Kidney capillary endothelial cell (primary cell): ENCODE data around the gene GALNT16.
A peak's percentile ranks its signal among the peaks of the same experiment; 100 is the strongest.
"Not testable (repeated sequence)": the region's sequence is repeated elsewhere in the genome, so short reads cannot be mapped to it uniquely, and the experiment has no call there.

Source experiments
- DNase-seq: peaks from one replicate; pipeline ENCODE4 v3.0.0-alpha.2; 2018; ENCODE audit warnings: low spot score

GALNT16 gene

DNA sequence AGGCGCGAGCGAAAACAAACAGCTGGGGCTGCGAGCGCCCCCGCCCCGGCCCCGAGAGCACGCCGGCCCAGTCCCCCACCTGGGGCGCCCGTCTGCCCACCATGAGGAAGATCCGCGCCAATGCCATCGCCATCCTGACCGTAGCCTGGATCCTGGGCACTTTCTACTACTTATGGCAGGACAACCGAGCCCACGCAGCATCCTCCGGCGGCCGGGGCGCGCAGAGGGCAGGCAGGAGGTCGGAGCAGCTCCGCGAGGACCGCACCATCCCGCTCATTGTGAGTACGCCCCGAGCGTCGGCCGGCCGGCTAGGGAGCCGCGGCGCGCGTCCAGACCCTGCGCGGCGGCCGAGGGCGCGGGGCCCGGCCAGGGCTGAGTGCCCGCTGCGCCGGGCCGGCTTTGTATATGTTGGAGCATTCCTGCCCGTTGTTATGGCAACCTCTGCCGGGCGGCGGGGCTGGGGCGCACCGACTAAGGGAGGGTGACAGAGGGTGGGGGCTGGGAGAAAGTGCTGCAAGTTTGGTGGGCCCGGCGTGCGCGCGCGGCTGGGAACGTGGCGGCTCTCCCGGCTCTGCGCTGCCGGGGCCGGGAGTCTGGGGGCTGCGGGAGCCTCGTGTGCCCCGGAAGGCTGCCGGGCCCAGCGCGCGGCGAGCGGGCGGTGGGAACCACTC is 367 bp downstream of the GALNT16 start:
- no peak for DNase-seq

DNA sequence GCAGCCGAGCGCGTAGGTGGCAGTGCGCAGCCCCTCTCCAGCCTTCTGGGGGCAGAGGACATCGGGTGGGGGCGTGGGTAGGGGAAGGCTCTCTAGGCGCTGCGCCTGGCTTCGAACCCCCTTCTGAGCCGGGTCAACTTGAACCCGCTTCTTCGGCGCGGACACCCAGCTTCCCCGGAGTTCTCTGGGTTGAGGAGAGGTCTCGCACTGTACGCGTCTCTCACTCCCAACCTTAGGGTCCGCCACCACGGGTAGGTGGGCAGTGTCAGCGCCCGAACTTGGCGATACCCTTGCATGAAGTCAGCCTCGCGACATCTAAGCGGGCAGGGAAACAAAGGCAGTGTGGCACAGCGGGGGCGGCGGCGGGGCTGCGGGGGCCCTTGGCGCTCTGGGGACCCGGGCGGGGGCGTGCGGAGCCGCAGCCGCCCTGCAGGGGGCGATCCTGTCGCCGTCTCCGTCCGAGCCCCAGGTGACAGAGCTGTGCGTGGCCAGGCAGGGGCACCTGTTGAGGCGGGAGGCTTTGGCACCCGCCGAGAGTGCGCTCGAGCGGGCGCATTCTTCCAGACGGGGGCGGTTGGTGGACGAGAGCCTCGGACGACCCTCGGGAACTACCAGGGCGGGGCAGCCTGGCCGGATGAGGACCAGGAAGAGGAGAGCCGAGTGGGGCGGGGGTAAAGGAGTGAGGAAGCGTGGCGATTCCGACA is 1.1 kb downstream of the GALNT16 start:
- no peak for DNase-seq

DNA sequence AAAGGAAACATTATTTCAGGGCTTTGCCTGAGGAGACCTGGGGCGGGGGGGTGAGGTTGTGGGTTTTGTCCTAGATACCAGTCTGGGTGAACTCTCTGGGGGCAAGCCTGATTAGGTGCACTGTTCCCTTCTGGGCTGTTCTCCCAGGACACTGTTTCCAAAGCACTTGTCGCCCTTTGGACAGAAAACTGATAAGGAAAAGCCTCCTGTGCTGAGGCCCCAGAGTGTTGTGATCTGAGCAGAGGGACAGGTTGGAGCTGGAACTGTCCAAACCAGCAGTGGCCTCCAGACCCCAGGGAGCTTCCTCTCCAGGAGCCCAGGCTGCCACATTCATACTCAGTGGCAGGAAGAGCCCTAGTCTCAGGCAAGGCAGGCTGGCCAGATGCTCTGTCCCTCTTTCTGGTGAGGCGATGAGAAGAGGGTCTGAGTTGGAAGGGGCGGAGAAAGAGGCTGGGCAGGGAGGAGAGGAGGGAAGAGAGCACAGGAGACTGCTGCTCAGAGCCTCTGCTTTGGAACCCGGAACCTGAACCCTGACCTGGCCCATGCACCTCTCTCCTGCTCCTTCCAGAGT is 1.9 kb downstream of the GALNT16 start:
- DNase-seq = no peak

DNA sequence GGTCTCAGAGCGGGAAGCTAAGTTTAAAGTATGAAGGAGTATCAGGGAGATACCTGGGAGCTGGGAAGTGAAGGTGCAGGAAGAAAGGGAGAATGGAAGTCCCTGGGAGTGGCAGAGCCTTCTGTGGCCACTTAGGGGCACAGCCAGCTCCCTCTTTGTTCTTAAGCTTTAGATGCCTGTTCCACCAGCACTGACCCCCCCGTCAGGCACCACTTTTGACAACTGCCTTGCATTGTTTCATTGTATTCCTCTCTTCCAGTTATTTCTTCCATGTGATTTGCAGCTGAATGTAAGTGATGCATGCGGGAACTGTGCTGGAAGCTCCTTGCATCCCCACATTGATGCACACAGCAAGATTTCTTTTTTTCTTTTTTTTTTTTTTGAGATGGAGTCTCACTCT is 2.6 kb downstream of the GALNT16 start:
- no peak for DNase-seq

DNA sequence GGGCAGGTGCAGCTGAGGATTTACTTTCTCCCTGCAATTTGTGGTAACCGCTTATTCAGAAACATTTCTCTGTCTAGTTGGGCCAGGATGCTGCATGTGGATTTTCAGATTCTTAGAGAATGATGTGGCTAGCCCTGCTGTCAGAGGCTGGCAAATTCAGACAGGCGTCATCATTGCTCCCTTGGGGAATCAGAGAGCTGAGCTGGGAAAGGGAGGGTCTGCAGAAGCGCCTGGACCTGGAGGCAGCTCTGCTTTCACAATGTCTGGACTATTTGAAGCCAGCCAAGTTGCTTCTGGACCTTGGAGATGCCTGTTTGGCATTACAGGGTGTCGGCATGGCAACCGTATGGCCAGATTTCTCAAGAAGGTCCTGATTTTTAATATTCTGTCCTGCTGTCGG is 3.4 kb downstream of the GALNT16 start:
- peak; percentile 46 for DNase-seq

DNA sequence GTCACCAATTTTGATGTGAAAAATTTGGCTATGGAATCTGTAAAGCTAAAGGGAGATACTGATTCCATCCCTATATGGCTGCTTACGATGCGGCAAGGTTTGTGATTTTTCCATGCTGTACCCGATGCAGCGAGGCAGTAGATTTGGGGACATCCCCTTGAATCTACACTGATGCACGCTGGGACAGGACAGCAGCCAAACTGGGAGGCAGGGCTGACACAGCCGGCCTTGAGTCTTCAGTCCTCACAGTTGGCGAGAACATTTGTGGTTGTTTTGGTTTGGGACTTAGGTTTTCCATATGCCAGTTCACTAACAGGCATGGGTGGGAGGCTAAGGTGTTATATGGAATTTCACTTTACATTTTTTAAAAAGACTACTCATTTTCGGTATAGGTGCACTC is 3.8 kb downstream of the GALNT16 start:
- DNase-seq = no peak

DNA sequence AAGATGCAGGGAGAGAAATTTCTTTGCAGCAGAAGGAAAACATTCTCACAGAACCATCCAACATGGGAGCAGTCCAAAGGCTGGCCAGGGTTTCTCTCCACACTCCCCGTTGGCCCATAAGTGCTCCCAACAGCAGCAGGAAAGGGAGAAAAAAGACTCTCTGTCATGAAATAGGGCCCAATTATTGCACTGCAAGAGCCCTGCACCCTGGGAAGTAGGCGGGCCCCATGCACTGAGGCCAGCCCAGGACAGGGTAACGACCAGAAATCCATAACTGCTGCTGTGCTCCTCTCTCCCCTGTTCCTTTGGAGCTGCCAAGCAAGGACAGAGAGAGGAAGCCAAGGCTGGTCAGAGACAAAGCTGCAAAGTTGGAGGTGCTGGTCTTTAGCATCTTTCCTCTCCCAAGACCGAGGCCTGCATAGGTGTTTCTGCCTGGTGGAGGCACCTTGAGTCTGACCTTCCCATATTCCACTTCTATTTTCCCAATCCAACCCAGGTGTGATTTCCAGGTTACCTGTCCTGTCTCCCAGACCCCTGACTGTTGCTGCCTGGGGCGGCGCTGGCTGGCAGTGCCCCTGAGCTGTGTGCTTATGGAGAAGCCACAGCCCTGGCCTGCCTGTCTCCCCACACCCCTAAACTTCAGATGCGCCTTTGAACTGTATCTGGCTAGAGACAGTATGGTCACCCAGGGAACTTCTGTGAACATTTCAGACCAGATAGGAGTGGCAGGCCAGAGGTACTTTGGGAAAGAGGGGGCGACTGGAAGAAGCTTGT is 6.8 kb downstream of the GALNT16 start:
- no peak for DNase-seq

DNA sequence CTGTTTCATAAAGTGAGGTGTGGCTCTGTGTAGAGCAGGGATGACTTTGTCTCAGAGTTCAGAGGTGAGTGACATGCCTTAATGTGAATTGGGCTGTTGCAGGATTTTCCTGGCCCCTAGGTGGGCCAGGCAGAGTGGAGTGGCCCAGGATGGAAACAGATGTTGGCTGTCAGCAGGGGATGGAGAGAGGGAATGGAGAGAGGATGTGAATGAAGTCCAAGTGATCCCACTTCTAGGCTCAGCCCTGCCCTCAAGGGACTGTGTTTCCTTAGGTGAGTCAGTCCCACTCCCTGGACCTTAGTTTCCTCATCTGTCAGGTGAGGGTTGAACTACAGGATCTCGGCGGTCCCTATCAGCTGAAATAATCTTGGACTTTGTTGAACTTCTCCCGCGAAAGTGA is 7.5 kb downstream of the GALNT16 start:
- no peak for DNase-seq

DNA sequence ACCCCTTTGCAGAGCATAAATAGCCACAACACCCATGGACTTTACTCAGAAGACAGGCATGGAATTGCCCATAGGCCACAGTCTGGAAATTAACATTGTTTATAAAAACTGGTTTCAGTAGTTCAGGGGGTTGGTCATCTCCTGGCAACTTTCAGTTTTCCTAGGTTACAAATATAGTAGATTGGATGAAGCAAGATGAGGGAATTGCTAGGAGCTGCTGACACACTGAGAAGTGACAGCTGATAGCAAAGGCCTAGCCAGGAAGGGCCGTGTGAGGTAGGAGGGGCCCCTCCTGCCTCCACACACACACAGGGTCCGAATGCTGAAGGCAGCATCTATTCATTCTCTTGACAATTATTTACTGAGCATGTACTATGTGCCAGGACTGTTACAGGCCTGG is 8.3 kb downstream of the GALNT16 start:
- DNase-seq = no peak

DNA sequence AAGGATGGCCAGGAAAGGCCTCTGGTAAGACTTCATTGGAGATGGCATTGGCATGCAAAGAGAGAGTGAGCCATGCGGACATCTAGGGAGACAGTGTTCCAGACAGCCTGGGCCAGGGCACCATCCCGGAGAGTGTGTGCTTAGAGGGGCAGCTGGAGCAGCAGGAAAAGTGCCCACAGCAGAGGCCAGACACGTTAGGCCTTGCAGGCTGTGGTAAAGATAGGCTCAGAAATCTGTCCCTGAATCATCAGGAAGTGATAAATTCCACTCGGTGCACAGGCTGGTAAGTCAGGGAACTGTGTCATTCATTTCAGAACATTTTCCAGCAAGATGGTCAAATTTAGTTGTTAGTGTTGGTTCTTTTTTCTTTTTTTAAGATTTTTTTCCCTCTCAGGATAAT is 8.8 kb downstream of the GALNT16 start:
- peak; percentile 78 for DNase-seq

DNA sequence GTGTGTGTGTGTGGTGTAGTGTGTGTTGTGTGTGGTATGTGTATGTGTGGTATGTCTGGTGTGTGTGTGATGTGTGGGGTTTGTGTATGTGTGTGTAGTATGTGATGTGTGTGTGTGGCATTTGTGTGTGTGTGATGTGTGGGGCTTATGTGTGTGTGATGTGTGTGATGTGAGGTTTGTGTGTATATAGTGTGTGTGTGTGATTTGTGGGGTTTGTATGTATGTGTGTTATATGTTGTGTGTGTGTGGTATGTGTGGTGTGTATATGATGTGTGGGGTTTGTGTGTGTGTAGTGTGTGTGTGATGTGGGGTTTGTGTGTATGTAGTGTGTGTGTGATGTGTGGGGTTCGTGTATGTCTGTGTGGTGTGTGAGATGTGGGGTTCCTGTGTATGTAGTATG is 9.4 kb downstream of the GALNT16 start:
- no peak for DNase-seq

DNA sequence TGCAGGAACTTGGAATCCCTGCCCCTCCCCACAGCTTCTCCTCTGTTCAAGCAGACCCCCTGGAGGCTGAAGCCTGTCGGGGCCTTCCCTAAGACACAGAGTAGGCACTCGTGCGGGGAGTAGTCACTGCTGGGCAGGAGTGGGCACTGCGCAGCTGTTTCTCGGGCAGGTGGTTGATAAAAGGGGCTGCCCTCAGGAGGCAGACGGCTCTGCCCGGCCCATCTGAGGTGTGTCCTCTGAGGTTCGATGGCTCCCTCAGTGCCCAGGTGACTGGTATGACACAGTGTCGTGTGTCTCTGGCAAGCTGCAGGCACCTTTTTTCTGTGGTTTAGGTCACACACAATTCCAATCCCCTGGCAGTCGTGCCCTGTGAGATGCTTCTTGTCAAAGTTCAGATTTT is 10.1 kb downstream of the GALNT16 start:
- DNase-seq = no peak

DNA sequence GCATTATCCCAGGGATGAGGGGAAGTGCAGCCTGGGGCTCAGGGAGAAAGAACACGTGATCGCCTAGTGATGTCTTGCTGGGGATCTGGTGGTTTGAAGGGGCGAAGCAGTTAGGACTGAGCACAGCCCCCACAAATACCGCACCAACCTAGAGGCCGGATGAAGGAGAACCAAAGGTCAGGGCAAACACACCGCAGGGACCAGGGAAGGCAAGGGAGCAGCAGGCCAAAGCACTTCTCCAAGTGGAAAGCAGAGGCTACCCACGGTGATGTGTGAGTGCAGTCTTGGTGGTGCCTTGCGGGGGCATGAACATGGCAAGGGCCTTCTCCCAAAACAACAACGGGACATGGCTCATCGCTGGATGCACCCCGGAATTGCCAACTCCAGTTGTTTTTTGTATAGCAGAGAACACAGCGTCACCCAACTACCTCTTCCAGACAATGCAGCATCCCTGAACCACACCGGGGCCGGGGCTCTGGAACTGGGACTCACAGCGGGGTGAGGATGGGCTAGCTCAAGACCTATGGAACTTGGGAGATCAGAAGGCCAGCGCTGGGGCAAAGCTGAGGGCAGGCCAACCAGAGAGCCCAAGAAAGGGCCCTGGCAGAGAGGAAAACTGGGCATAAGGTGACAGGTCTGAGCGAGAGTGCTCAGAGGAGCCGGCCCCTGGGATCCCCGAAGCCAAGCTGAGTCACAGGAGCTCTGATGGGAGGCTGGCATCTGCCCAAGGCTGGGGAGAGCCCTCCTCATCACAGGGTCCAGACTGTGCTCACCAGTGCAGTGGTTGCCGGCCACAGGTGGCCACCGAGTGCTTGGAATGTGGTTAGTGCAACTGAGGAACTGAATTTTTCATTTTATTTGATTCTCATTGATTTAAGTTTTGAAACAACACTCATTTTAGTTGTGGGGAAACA is 11.1 kb downstream of the GALNT16 start:
- DNase-seq = no peak

DNA sequence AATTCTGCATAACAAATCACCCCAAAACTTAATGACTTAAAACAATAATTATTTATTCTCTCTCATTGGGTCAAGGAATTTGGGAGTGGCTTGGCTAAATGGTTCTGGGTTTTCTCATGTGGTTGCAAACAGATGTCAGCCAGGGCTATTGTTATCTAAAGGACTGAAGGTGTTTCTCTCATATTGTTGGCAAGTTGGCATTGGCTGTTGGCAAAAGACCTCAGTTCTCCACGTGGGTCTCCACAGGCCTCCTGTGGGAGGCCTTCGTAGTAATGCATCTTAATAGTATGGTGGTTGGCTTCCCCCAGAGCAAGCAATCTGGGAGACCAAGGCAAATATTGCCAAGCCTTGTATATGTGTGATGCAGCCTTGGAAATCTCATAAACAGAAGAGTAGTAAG is 14.4 kb downstream of the GALNT16 start:
- DNase-seq = no peak

DNA sequence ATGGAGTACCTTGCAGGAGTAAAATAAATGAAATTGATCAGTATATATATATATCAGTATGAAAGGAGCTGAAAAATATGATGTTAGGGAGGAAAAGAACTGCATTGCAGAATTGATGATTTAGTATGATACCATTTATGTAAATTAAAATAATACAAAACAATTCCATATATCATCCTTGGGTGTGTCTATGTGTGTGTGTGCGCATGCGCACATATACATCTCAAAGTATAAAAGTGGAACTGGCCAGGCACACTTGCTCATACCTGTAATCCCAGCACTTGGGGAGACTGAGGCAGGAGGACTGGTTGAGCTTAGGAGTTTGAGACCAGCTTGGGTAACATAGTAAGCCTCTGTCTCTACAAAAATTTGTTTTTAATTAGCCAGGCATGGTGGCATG is 15.4 kb downstream of the GALNT16 start:
- no peak for DNase-seq

DNA sequence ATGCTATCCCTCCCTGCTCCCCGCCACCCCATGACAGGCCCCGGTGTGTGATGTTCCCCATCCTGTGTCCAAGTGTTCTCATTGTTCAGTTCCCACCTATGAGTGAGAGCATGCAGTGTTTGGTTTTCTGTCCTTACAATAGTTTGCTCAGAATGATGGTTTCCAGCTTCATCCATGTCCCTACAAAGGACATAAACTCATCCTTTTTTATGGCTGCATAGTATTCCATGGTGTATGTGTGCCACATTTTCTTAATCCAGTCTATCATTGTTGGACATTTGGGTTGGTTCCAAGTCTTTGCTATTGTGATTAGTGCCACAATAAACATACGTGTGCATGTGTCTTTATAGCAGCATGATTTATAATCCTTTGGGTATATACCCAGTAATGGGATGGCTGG is 17.4 kb downstream of the GALNT16 start:
- DNase-seq = not testable (repeated sequence)

DNA sequence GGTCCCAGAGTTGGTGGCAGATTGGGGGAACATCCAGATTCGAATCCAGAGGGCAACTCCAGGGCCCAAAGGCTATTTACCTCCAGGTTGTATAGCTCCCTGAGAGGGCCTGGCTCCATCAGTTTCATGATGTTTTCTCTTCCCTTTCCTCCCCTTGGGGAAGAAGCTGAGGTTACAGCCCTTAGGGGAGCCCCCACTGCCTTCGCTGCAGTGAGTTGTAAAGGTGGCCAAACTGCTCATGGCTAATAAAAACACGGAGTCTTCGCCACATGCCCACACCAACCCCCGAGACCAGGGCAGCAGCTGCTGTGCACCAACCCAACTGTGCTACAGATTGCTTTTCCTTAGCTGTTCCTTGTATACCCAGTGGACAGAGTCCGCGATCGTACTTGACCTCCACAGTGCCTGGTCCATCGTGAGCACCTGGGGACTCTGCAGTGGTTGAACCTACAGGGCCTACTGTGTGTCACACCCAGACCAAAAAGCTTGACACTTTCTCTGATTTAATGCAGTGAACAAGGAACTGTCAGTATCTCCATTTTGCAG is 20.9 kb downstream of the GALNT16 start:
- DNase-seq = no peak

DNA sequence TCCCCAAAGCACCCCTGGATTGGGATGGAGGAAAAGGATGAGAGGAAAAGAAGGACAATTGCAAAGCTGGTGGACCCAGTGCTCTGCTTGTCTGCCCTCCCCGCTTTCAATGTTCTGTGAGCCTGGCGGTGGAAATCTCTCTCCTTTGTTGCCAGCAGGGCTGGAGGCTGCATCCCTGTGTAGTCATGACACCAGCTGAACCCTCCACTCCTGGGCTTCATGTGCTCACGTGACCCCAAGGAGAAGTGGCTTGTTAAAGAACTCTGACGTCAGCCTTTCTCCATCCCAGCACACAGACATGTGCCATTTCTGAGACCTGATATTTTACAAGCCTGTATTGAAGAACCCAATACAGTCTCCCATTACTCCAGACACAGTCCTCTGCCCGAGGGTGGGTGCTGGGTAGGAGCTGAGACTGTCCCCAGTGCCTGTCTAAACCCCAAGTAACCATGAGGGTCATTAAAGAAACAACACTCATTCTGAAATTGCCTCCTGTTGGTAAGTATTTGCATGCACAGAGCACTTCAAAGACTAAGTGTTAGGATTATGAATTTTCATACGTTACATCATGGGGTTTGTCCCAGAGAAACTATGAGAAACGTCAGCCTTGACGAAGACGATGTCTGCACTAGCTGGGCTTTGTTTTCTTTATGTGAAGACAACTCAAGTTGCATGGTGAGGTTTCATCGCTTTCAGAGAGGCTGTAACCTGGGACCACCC is 21.7 kb downstream of the GALNT16 start:
- DNase-seq = no peak

DNA sequence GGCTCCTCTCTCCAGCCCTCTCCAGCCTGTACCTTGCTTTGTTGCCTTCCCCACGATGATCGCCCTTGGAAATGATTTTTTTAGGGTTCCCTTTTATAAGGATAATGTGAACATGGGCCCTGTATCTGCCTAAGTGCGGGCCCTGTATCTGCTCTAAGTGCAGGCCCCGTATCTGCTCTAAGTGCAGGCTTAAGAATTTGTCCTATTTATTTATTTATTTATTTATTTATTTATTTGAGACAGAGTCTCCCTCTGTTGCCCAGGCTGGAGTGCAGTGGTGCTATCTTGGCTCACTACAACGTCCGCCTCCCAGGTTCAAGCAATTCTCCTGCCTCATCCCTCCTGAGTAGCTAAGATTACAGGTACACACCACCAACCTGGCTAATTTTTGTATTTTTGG is 22.5 kb downstream of the GALNT16 start:
- DNase-seq = no peak

DNA sequence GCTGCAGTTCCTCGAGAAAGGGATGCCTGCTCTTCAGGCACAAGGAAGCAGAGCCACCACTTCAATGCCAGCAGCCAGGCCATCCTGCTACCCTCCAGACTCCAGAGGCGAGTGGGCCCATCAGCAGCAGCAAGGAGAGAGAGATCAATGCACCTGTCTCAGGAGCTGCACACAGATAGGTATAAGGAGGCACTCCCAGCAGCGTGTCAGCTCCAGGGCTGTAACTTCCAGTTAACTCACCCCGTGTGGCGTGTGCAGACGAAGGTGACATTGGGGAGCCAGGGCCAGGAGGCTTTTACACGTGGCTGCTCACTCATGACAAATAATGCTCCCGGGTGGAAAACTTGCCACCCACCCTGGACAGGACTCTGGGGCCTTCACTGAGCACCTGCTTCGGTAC is 24.2 kb downstream of the GALNT16 start:
- DNase-seq = no peak
